ENCODE measurements around the gene WDR27. TPM values are rescaled to one million over a fixed set of nuclear protein-coding genes. Genes with fewer than 3 reads are reported as not detected.

WDR27 gene
- total RNA-seq, 1 experiment from 2014 or later, result 18.0 TPM

GRCh38 chr6:169677096-169677495, 24.7 kb downstream of the WDR27 start:
- Histone ChIP-seq H3K27me3 (no peaks in the 10 kb centered on the region), H3K4me3 (no peak overlapping the region), H3K36me3 (peaks cover 36% of the 10 kb centered on the region), H3K9me3 (no peaks in the 10 kb centered on the region)
- DNase-seq, result no peak

- Histone ChIP-seq H3K9me3 (no peaks in the 10 kb centered on the region), H3K4me3 (no peak overlapping the region), H3K36me3 (peaks cover 22% of the 10 kb centered on the region), H3K27me3 (no peaks in the 10 kb centered on the region)
- DNase-seq, result no peak
These were observed 26.8 kb downstream of the WDR27 start for GRCh38 chr6:169675011-169675410.

DNA sequence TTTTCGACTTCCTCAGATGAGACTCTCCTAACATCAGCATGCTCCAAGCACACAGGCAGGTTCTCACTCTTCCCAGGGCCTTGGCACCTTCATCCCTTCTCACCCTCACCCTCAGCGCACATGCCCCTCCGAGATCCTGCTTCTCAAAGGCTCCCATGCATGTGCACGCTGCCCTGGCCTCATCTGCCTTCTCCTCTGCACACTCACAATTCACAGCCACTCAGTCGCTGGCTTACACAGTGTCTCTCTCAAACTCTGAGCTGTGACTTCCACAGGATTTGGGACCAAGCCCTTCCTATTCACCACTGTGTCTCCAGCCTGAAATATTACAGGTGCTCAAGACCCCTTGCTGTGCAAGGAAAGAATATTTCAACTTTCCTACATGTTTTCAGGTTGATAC, 30.3 kb downstream of the WDR27 start:
- peaks cover 25% of the 10 kb centered on the region for H3K36me3 ChIP-seq
- no peak overlapping the region for H3K4me3 ChIP-seq
- H3K9me3 ChIP-seq, result no peaks in the 10 kb centered on the region
- no peaks in the 10 kb centered on the region for H3K27me3 ChIP-seq
- DNase-seq, result no peak

DNA sequence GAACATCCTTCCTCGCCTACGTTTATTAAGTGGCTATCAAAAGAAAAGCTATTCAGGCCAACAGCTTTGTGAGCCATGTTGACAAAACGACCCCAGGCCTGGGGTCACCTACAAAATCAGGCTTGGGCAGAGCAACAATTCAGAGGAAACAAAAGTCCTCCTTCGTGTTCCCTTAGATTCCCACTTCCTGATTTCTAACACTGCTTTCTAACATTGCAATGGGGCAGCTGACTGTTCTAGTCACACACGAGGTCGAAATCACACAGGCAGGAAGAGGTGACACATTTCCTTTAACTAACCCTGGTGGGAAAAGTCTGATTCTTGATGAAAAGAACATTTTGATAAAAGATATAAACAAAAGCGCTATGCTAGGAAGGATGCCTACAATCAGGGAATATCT, 31.9 kb downstream of the WDR27 start:
- Histone ChIP-seq H3K4me3 (no peak overlapping the region), H3K27me3 (no peaks in the 10 kb centered on the region), H3K36me3 (peaks cover 23% of the 10 kb centered on the region), H3K9me3 (no peaks in the 10 kb centered on the region)
- no peak for DNase-seq

- Histone ChIP-seq H3K36me3 (peaks cover 23% of the 10 kb centered on the region), H3K9me3 (no peaks in the 10 kb centered on the region)
These were observed 32.7 kb downstream of the WDR27 start for GRCh38 chr6:169669147-169669546.

GRCh38 chr6:169668203-169668847, 33.5 kb downstream of the WDR27 start:
- no peaks in the 10 kb centered on the region for H3K9me3 ChIP-seq
- no peak overlapping the region for H3K4me3 ChIP-seq
- no peaks in the 10 kb centered on the region for H3K27me3 ChIP-seq
- H3K36me3 ChIP-seq, result peaks cover 27% of the 10 kb centered on the region
- no peak for DNase-seq

More at GRCh38 chr6:169669147-169669546, 32.7 kb downstream of the WDR27 start:
- Histone ChIP-seq H3K4me3 (no peak overlapping the region), H3K27me3 (no peaks in the 10 kb centered on the region)
- no peak for DNase-seq

- Histone ChIP-seq H3K27me3 (no peaks in the 10 kb centered on the region), H3K9me3 (no peaks in the 10 kb centered on the region), H3K4me3 (no peak overlapping the region), H3K36me3 (peaks cover 27% of the 10 kb centered on the region)
- DNase-seq, result no peak
These were observed 34.1 kb downstream of the WDR27 start for GRCh38 chr6:169667716-169668115.

DNA sequence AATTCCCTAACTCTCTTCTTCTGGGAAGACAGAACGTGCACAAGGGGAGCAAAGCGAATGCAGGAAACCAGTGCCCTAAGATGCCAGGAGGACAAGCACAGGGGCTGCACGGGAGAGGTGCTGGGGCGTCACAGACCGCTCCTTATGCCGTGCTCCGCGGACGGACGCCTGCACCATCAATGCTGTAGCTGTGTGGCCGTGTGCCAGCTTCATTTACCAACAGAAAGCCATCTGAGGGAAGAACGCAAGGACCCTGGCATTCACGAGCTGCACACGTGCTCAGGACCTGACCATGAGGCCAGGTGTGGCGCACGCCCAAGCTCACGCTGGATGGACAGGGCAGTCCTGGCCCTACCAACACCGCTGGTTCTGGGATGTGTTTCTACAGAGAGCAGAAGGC, 35.4 kb downstream of the WDR27 start:
- Histone ChIP-seq H3K9me3 (no peaks in the 10 kb centered on the region), H3K36me3 (peaks cover 27% of the 10 kb centered on the region), H3K4me3 (no peak overlapping the region), H3K27me3 (no peaks in the 10 kb centered on the region)
- DNase-seq, result no peak

GRCh38 chr6:169665289-169665688, 36.5 kb downstream of the WDR27 start:
- no peak for DNase-seq
- Histone ChIP-seq H3K4me3 (no peak overlapping the region), H3K36me3 (peaks cover 27% of the 10 kb centered on the region), H3K9me3 (no peaks in the 10 kb centered on the region), H3K27me3 (no peaks in the 10 kb centered on the region)

DNA sequence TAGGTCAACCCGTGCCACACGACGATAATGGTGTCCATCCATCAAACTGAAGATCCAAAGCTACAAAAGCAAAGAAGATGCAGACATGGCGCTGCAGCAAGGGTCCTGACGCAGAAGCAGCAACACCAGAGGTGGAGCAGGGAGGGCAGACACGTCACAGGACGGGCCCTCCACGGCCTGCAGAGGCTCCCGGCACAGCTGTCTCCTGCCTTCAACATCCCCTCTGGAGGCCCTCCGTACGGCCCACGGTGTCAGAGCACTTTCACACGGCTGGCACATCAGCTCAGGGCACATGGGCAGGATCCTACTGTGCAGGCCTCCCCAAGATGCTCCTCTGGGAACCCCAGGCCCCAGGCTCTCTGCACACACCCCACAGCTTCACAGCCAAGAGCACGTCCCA, 37.6 kb downstream of the WDR27 start:
- Histone ChIP-seq H3K36me3 (peaks cover 30% of the 10 kb centered on the region), H3K4me3 (no peak overlapping the region), H3K27me3 (no peaks in the 10 kb centered on the region), H3K9me3 (no peaks in the 10 kb centered on the region)
- no peak for DNase-seq

DNA sequence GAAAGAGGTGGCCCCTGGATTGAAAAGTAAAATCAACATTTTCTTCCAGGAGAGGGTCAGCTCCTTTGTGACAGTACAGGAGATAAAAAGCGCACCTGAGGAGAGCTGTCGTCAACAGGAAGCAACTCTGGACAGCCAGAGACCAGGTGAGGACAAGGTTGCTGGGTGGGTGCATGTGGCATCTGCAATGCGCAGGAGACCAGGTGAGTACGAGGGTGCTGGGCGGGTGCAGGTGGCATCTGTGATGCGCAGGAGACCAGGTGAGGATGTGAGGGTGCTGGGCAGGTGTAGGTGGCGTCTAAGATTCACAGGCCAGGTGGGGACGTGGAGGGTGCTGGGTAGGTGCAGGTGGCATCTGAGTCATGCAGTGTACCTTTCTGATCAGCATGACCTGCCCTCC, 38.4 kb downstream of the WDR27 start:
- Histone ChIP-seq H3K27me3 (no peaks in the 10 kb centered on the region), H3K36me3 (peaks cover 24% of the 10 kb centered on the region), H3K4me3 (no peak overlapping the region), H3K9me3 (no peaks in the 10 kb centered on the region)
- DNase-seq, result no peak

DNA sequence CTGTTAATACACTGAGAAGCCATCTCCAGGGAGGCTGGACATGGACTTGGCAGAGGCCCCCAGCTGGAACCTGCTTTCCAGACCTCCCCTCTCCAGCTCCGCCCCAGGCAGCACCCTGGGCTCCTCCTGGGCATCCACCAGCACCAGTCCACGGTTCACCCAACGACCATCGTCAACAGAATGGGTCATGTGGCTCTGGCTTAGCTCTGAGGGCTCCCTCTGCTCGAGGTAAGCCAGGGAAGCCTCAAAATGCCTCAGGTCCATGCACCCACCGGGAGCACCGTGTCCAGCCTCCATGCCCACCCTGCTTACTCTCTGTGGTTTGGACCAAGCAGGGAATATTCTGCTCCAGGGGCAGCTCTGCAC, 40.5 kb downstream of the WDR27 start:
- Histone ChIP-seq H3K27me3 (no peaks in the 10 kb centered on the region), H3K36me3 (peaks cover 13% of the 10 kb centered on the region), H3K4me3 (no peak overlapping the region), H3K9me3 (no peaks in the 10 kb centered on the region)
- no peak for DNase-seq

GRCh38 chr6:169660751-169661390, 41.0 kb downstream of the WDR27 start:
- H3K36me3 ChIP-seq, result peaks cover 13% of the 10 kb centered on the region

GRCh38 chr6:169659820-169660610, 41.8 kb downstream of the WDR27 start:
- no peaks in the 10 kb centered on the region for H3K27me3 ChIP-seq
- DNase-seq, result no peak
- H3K4me3 ChIP-seq, result no peak overlapping the region
- H3K9me3 ChIP-seq, result no peaks in the 10 kb centered on the region
- peaks cover 13% of the 10 kb centered on the region for H3K36me3 ChIP-seq

More at GRCh38 chr6:169660751-169661390, 41.0 kb downstream of the WDR27 start:
- Histone ChIP-seq H3K27me3 (no peaks in the 10 kb centered on the region), H3K9me3 (no peaks in the 10 kb centered on the region), H3K4me3 (no peak overlapping the region)
- DNase-seq, result no peak

DNA sequence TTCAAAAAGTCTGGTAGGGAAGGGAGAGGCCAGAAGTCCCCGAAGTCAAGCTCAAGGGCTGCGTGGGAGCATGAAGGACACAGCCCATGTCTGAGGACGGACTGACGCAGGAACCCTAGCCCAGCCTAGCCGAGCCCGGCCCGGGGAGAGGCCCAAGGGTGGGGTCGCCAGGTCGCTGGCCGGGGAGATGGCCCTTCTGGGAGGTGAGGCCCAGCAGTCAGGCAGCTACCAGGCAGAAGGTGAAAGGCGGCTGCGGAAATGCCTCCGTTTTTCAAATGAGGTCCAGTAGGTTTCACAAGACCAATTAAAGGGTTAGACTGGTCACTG, 44.6 kb downstream of the WDR27 start:
- no peaks in the 10 kb centered on the region for H3K27me3 ChIP-seq
- no peaks in the 10 kb centered on the region for H3K9me3 ChIP-seq
- DNase-seq, result no peak
- H3K4me3 ChIP-seq, result no peak overlapping the region
- H3K36me3 ChIP-seq, result peaks cover 9% of the 10 kb centered on the region

DNA sequence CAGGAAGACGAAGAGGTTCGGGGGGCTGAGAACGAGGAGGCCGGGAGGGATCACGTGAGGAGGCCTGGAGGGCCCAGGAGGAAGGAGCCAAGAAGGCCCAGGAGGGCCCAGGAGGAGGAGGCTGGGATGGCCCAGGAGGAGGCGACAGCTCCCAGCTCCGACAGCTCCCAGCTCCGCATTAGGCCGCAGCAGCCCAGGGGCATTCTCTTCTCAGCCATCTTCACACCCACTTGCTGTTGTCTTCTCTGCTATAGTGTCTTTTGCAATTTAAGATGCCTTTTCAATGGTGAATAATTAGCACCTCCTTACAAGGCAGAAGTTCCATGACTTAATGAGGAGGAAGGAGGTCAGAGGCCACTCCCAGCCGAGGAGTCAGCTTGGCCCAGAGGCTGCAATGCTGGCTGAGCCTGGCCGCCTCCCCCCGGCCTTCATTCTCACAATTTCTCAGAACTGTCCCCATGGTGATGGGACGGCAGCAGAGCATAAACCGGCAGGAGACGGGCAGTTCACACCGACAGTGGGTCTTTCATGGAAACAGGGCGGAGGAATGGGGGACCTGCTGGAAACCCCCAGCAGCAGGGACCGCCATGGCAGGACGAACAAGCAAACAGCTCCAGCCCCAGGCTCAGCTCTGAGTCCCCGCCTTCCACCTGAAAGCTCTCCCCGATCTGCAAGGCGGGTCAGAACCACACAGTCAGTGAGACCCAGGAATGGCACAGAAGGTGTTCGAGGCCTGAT, 45.1 kb downstream of the WDR27 start:
- Histone ChIP-seq H3K4me3 (no peak overlapping the region), H3K27me3 (no peaks in the 10 kb centered on the region), H3K36me3 (peaks cover 8% of the 10 kb centered on the region), H3K9me3 (no peaks in the 10 kb centered on the region)
- DNase-seq, result no peak
